SH-SY5Y (cell line): Measurements from ENCODE around the gene NUDT21.

ENCODE experiments used
- GATA2 ChIP-seq: IDR thresholded peaks from 2 replicates; pipeline ENCODE4 v1.6.1; 2011; ENCODE audit warnings: mild to moderate bottlenecking, low read depth, low read length
- GATA3 ChIP-seq: IDR thresholded peaks from 2 replicates; pipeline ENCODE4 v1.6.1; 2011; ENCODE audit warnings: low read depth, mild to moderate bottlenecking, low read length, moderate library complexity

- TF ChIP-seq GATA2 (no peak), GATA3 (no peak)
Measured at GRCh38 chr16:56399047-56399446, 52.1 kb downstream of the NUDT21 start.
